HG03520 (cell line): ENCODE data around the gene ARSJ.
"Not testable (repeated sequence)": the region's sequence is repeated elsewhere in the genome, so short reads cannot be mapped to it uniquely, and the experiment has no call there.

ENCODE experiments used
- ATAC-seq: cut with Tn5 transposase; IDR thresholded peaks from one replicate; pipeline ENCODE4 v1.9.1; 2021; ENCODE audit warnings: mild to moderate bottlenecking, moderate library complexity; ENCODE audit not compliant: unreplicated experiment

ARSJ gene

GRCh38 chr4:113959539-113959937 lies 19.9 kb downstream of the ARSJ start:
- ATAC-seq, result no peak

GRCh38 chr4:113958766-113959538 lies 20.5 kb downstream of the ARSJ start:
- no peak for ATAC-seq

GRCh38 chr4:113957956-113958355 lies 21.5 kb downstream of the ARSJ start:
- no peak for ATAC-seq

GRCh38 chr4:113955948-113956347 lies 23.5 kb downstream of the ARSJ start:
- no peak for ATAC-seq

- ATAC-seq, result no peak
These were observed 24.0 kb downstream of the ARSJ start for GRCh38 chr4:113955411-113955810.

- no peak for ATAC-seq
These were observed 25.6 kb downstream of the ARSJ start for GRCh38 chr4:113953888-113954287.

- ATAC-seq, result peak; percentile 92
These were observed 26.9 kb downstream of the ARSJ start for GRCh38 chr4:113952452-113953029.

GRCh38 chr4:113951263-113951662 lies 28.2 kb downstream of the ARSJ start:
- ATAC-seq, result no peak

GRCh38 chr4:113950207-113950606 lies 29.2 kb downstream of the ARSJ start:
- no peak for ATAC-seq

- no peak for ATAC-seq
These were observed 32.0 kb downstream of the ARSJ start for GRCh38 chr4:113947484-113947883.

GRCh38 chr4:113945906-113946305 lies 33.5 kb downstream of the ARSJ start:
- ATAC-seq, result no peak

- no peak for ATAC-seq
These were observed 35.6 kb downstream of the ARSJ start for GRCh38 chr4:113943863-113944262.

GRCh38 chr4:113943085-113943484 lies 36.4 kb downstream of the ARSJ start:
- no peak for ATAC-seq

GRCh38 chr4:113941836-113942235 lies 37.6 kb downstream of the ARSJ start:
- no peak for ATAC-seq

- ATAC-seq, result not testable (repeated sequence)
These were observed 39.3 kb downstream of the ARSJ start for GRCh38 chr4:113940103-113940502.

- no peak for ATAC-seq
These were observed 44.3 kb downstream of the ARSJ start for GRCh38 chr4:113935190-113935589.

- not testable (repeated sequence) for ATAC-seq
These were observed 54.7 kb downstream of the ARSJ start for GRCh38 chr4:113924706-113925105.

- no peak for ATAC-seq
These were observed 58.2 kb downstream of the ARSJ start for GRCh38 chr4:113921089-113921794.

- no peak for ATAC-seq
These were observed 59.8 kb downstream of the ARSJ start for GRCh38 chr4:113919611-113920010.

GRCh38 chr4:113919145-113919544 lies 60.3 kb downstream of the ARSJ start:
- ATAC-seq, result no peak

GRCh38 chr4:113908829-113909228 lies 70.6 kb downstream of the ARSJ start:
- no peak for ATAC-seq

- no peak for ATAC-seq
These were observed 71.9 kb downstream of the ARSJ start for GRCh38 chr4:113907559-113907958.
